A549 treated with AZD9567 at 1 μM for 4 hours (cell line): ENCODE data around the gene CYP2B6. TPM values are rescaled to one million over a fixed set of nuclear protein-coding genes. Genes with fewer than 3 reads are reported as not detected.

ENCODE experiments used
- total RNA-seq: library from RNA; stranded (reverse); fragments of 200-300 nt; extraction: Qiagen RNA extraction; gene quantifications from 5 replicates; pipeline ENCODE4 v1.2.3, GENCODE V29; 2022; ENCODE audit not compliant: insufficient read depth

The CYP2B6 gene
- total RNA-seq: not detected in 5 replicates

GRCh38 chr19:40990972-40991381 is at the start of gene CYP2B6:
Gene CYP2B6, plus strand, starts transcription at chr19:40991282. Its CDS starts 24 bp downstream, at chr19:40991306.

Other genes starting within 250 kb of the CYP2B6 start
- gene ACTMAP, start 240.8 kb upstream of the CYP2B6 start, total RNA-seq: 14.5 to 18.5 TPM (median 16.7 TPM) in 5 replicates
- gene SNRPA, start 240.1 kb upstream of the CYP2B6 start, total RNA-seq: 145 to 179 TPM (median 153 TPM) in 5 replicates
- not detected in 5 replicates for gene MIA, start 215.8 kb upstream of the CYP2B6 start, total RNA-seq
- 12.8 to 22.1 TPM (median 20.1 TPM) in 5 replicates for gene RAB4B, start 213.0 kb upstream of the CYP2B6 start, total RNA-seq
- gene EGLN2, start 192.1 kb upstream of the CYP2B6 start, total RNA-seq: 79.8 to 98.3 TPM (median 95.8 TPM) in 5 replicates
- gene CYP2A6, start 140.8 kb upstream of the CYP2B6 start, total RNA-seq: not detected in 5 replicates
- not detected in 5 replicates for gene CYP2A7, start 109.1 kb upstream of the CYP2B6 start, total RNA-seq
- gene CYP2A13, start 97.2 kb downstream of the CYP2B6 start, total RNA-seq: not detected in 5 replicates
- gene CYP2F1, start 123.2 kb downstream of the CYP2B6 start, total RNA-seq: not detected in 5 replicates
- 16.2 to 26.6 TPM (median 20.5 TPM) in 5 replicates for gene CYP2S1, start 201.9 kb downstream of the CYP2B6 start, total RNA-seq
- 96.3 to 114 TPM (median 102 TPM) in 5 replicates for gene AXL, start 227.9 kb downstream of the CYP2B6 start, total RNA-seq